Stomach (tissue), 4 donors: ENCODE data around the gene CAPZA1.

ENCODE experiments used
- POLR2A ChIP-seq, 4 donors: fragments of 450-650 bp; IDR thresholded peaks; one replicate each; pipeline ENCODE4 v1.6.1; 2016; ENCODE audit warnings: antibody characterized with exemption in 4 of 4, control low read depth in 2 of 4, mild to moderate bottlenecking in 1 of 4, moderate library complexity in 1 of 4
- POLR2AphosphoS5 ChIP-seq, 3 donors: sonication (generic); formaldehyde crosslinking; IDR thresholded peaks; one replicate each; pipeline ENCODE4 v1.6.1; 2016; ENCODE audit warnings: antibody characterized with exemption in 3 of 3
- TF ChIP-seq, protein P1 (sequence below), 7 experiments: fragments of 450-650 bp in 4 of 7; fragments of 200-600 bp in 3 of 7; sonication (generic) in 3 of 7; IDR thresholded peaks; one replicate each; pipeline ENCODE4 v1.5.1; 2016 to 2019; ENCODE audit warnings: antibody characterized with exemption in 7 of 7, control low read depth in 2 of 7, mild to moderate bottlenecking in 1 of 7

DNA sequence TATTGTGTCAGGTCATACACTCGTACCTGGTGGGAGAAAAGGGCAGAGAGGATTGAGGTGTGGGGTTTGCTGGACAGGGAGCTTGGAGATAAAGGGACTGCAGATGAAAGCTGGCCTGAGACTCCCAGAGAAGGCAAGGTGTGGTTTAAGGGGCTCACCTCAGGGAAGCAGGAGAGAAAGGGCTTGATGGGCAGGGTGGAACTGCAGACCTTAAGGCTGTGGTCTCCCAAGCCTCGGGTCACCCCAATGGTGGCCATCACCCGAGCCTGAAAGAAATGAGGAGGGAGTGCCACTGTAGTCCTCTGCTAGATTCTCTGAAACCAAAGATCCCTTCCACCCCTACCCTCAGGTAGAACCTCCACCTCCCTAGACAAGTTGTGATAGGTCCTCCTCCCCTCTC lies 91.0 kb downstream of the CAPZA1 start:
- TF ChIP-seq, protein P1, sequence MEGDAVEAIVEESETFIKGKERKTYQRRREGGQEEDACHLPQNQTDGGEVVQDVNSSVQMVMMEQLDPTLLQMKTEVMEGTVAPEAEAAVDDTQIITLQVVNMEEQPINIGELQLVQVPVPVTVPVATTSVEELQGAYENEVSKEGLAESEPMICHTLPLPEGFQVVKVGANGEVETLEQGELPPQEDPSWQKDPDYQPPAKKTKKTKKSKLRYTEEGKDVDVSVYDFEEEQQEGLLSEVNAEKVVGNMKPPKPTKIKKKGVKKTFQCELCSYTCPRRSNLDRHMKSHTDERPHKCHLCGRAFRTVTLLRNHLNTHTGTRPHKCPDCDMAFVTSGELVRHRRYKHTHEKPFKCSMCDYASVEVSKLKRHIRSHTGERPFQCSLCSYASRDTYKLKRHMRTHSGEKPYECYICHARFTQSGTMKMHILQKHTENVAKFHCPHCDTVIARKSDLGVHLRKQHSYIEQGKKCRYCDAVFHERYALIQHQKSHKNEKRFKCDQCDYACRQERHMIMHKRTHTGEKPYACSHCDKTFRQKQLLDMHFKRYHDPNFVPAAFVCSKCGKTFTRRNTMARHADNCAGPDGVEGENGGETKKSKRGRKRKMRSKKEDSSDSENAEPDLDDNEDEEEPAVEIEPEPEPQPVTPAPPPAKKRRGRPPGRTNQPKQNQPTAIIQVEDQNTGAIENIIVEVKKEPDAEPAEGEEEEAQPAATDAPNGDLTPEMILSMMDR (IDR thresholded peaks at IDR 0.05), result no peak
- TF ChIP-seq POLR2A (IDR thresholded peaks at IDR 0.05), result no peak
- no peak for TF ChIP-seq POLR2AphosphoS5 (IDR thresholded peaks at IDR 0.05)
